Ecto neural progenitor cell (in vitro differentiated cells): ENCODE results near the gene PPIL4.
"Not testable (repeated sequence)": the region's sequence is repeated elsewhere in the genome, so short reads cannot be mapped to it uniquely, and the experiment has no call there.

ENCODE experiments used
- DNase-seq: peaks from one replicate; pipeline ENCODE4 v3.0.0-alpha.2; 2018; ENCODE audit warnings: low spot score

PPIL4 gene

GRCh38 chr6:149483849-149484655, 61.8 kb downstream of the PPIL4 start:
- no peak for DNase-seq

GRCh38 chr6:149483334-149483725, 62.5 kb downstream of the PPIL4 start:
- DNase-seq, result no peak

- no peak for DNase-seq
These were observed 63.1 kb downstream of the PPIL4 start for GRCh38 chr6:149482545-149483333.

- DNase-seq, result no peak
These were observed 65.2 kb downstream of the PPIL4 start for GRCh38 chr6:149480502-149481280.

- DNase-seq, result no peak
These were observed 67.1 kb downstream of the PPIL4 start for GRCh38 chr6:149478631-149479314.

GRCh38 chr6:149477544-149477943, 68.3 kb downstream of the PPIL4 start:
- DNase-seq, result no peak

GRCh38 chr6:149476789-149477455, 68.9 kb downstream of the PPIL4 start:
- DNase-seq, result no peak

GRCh38 chr6:149474108-149474935, 71.5 kb downstream of the PPIL4 start:
- DNase-seq, result no peak

- DNase-seq, result no peak
These were observed 72.5 kb downstream of the PPIL4 start for GRCh38 chr6:149473080-149474052.

- DNase-seq, result no peak
These were observed 73.6 kb downstream of the PPIL4 start for GRCh38 chr6:149472241-149472640.

- DNase-seq, result no peak
These were observed 74.0 kb downstream of the PPIL4 start for GRCh38 chr6:149471801-149472200.

- no peak for DNase-seq
These were observed 74.9 kb downstream of the PPIL4 start for GRCh38 chr6:149470948-149471347.

GRCh38 chr6:149468179-149468578, 77.7 kb downstream of the PPIL4 start:
- no peak for DNase-seq

- no peak for DNase-seq
These were observed 78.6 kb downstream of the PPIL4 start for GRCh38 chr6:149467265-149467664.

GRCh38 chr6:149464411-149464810, 81.4 kb downstream of the PPIL4 start:
- DNase-seq, result no peak

- DNase-seq, result no peak
These were observed 82.1 kb downstream of the PPIL4 start for GRCh38 chr6:149463781-149464180.

GRCh38 chr6:149462712-149463111, 83.1 kb downstream of the PPIL4 start:
- DNase-seq, result not testable (repeated sequence)

GRCh38 chr6:149461670-149462069, 84.2 kb downstream of the PPIL4 start:
- no peak for DNase-seq

GRCh38 chr6:149460249-149460648, 85.6 kb downstream of the PPIL4 start:
- DNase-seq, result not testable (repeated sequence)
